DOHH2 (cell line): ENCODE data around the gene PTPRT.

Experiments used
- CTCF ChIP-seq: fragments of 200-600 bp; sonication (generic); IDR thresholded peaks from one replicate; pipeline ENCODE4 v1.5.1; 2014; ENCODE audit warnings: antibody characterized with exemption, mild to moderate bottlenecking, low read depth, low read length; ENCODE audit not compliant: poor library complexity, severe bottlenecking
- EZH2phosphoT487 ChIP-seq: fragments of 200-600 bp; sonication (generic); IDR thresholded peaks from 2 replicates; pipeline ENCODE4 v1.6.1; 2017; ENCODE audit warnings: borderline replicate concordance, mild to moderate bottlenecking, antibody characterized with exemption, low read length, moderate library complexity, mixed read lengths

GRCh38 chr20:43155366-43156100, 34.2 kb downstream of the PTPRT start:
- TF ChIP-seq CTCF (no peak), EZH2phosphoT487 (no peak)
